NCI-H345 treated with DMSO at 0.1 percent for 48 hours (cell line): ENCODE data around the gene INPP5E.

Experiments used
- DNase-seq: peaks from one replicate; lab custom pipeline; 2025; ENCODE audit not compliant: unreplicated experiment; lab: John Stamatoyannopoulos, UW

The INPP5E gene

GRCh38 chr9:136448655-136449054, 9.0 kb upstream of the INPP5E start:
- DNase-seq, result no peak

- no peak for DNase-seq
Measured at GRCh38 chr9:136447173-136447778, 7.6 kb upstream of the INPP5E start.

DNA sequence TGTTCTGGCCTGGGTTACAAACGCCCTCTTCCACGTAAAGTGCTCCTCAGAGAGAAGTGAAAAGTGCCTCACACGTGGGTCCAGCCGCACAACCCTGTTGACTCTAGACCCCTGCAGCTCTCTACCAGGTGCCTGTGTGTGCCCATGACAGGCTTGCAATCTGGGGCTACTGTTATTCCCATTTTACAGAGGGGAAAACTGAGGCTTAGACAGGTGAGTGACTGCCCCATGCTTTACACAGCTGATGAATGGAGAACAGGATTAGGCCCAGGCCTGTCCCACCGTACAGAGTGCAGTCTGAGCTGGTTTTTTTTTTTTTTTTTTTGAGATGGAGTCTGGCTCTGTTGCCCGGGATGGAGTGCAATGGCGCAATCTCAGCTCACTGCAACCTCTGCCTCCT, 6.2 kb upstream of the INPP5E start:
- no peak for DNase-seq

- DNase-seq, result no peak
Measured at GRCh38 chr9:136444102-136444501, 4.5 kb upstream of the INPP5E start.

GRCh38 chr9:136443687-136444086, 4.0 kb upstream of the INPP5E start:
- no peak for DNase-seq

DNA sequence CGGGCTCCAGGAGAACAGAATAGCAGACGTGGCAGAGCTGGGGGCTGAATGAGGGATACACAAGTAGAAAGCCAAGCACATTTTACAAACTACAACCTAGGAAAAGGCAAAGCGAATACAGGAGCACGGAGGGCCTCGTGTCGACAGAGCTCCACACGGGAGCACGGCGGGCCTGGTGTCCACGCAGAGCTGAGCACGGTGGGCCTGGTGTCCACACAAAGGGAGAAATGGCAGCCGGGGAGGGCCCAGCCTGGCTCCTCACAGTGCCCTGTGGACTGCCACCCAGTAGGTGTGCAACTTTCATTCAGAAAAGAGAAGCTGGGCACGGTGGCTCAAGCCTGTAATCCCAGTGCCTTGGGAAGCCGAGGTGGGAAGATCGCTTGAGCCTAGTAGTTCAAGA, 3.4 kb upstream of the INPP5E start:
- no peak for DNase-seq

DNA sequence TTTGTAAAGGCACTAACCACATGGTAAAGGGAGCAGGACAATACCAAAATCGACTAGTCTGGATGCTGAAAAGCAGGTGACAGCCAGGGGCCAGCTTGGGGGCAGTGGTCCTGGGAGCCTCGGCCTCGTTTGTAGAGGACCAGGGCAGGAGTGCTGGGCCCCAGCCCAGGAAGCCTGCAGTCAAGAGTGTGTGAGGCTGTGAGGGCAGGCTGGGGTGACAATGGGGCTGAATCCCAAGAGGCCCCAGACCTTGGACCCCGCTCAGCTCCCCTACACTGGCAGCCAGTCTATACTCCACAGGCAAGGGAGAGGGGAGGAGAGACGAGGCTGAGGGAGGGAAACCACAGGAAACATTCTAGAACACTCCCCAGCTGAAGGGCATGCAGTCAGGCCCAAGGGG, 2.6 kb upstream of the INPP5E start:
- no peak for DNase-seq

- DNase-seq, result no peak
Measured at GRCh38 chr9:136441681-136442245, 2.1 kb upstream of the INPP5E start.

DNA sequence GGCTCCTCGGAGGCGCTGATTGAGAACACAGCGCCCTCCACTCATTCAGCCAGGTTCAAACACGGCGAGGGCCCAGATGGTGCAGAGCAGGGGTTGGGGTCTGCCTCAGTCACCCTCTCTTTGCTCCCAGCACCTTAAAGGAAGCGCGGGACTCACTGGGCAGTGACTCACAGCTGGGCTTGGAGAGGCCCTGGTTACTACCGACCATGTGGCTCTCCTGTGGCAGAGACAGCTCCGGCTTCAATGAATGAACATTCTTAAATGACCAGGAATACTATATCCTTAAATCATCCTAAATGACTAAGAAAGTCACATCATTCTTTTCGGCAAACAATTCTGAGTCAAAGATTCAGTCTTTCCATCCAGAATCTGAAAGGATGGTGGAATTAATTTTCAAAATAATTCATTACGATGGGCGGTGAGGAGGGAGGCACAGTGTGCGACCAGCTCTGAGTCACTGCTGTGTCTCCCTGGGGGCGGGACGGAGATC, 1.6 kb upstream of the INPP5E start:
- no peak for DNase-seq

GRCh38 chr9:136438548-136439480, 831 bp downstream of the INPP5E start:
- no peak for DNase-seq

GRCh38 chr9:136437839-136438547, 1.7 kb downstream of the INPP5E start:
- DNase-seq, result no peak

DNA sequence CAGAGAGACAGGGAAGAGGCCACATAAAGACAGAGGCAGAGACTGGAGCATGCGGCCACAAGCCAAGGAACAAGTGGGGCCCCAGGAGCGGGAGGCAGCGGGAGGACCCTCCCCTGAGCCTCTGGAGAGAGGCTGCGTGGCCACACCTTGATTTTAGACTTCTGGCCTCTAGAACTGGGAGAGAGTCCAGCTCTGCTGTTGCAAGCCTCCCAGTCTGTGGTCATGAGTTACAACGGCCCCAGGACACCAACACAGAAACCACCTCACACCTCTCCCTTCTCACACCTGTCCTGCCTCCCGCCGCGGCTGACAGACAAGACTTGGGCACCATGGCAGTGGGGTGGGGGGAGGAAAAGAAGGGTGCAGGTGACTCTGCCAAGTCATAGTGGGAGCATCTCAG, 2.2 kb downstream of the INPP5E start:
- DNase-seq, result no peak

DNA sequence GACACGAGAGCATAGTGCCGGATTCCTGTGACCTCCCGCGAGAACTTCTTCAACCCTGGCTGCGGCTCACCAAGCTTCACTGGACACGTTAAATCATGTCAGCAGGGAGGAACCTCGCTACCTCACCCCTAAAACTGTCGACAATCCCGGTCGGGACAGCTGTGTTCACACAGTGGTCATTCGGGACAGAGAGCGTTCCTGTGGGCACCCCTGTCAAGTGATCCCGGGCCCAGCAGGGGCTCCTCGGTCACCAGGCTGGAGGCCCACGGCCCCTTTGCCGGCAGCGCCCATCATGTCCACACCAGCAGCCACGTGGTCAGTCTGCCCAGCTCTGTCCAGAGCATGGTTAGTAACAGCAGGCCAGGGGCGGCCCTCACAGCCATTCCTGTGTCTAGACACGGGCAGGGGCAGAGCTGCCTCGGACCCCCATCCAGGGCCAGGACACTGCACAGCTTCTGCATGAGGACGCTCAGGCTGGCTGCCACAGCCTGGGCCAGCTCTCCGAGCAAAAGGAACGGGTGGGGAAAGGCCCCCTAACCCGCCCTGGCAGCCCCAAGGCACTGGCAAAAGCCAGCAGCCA, 3.5 kb downstream of the INPP5E start:
- no peak for DNase-seq

- no peak for DNase-seq
Measured at GRCh38 chr9:136434580-136435169, 5.0 kb downstream of the INPP5E start.

DNA sequence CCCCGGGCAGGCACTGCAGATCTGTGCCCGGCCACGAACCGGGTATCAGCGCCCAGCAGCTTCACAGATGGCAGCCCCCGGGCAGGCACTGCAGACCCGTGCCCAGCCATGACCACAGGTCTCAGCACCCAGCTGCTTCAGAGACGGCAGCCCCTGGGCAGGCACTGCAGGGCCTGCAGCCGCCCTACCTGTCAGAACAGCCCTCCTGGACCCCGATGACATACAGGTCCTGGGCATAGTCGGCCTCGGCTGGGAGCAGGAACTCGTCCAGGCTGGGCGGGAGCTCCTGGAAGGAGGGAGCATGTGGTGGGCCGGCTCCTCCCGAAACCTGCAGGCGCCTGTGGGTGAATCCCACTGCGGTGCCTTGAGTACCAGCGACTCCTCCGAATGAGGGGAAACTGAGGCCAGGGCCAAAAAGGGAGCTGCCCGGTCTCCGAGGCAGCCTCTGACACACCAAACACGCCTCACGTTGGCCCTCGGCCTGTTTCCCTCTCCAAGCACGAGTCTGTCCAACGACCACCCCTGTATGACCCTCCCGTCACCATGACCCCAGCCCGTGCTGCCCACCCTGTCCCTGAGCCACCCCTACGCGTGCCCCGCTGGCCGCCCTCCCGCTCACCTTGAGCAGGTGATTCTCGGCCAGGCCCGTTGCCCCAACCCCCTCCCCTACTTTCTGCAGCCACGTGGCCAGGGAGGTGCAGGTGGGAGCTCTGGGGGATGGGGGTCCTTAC, 5.6 kb downstream of the INPP5E start:
- DNase-seq, result no peak

GRCh38 chr9:136433043-136433715, 6.5 kb downstream of the INPP5E start:
- no peak for DNase-seq

GRCh38 chr9:136432591-136432990, 7.1 kb downstream of the INPP5E start:
- DNase-seq, result no peak

GRCh38 chr9:136431782-136432350, 7.8 kb downstream of the INPP5E start:
- DNase-seq, result no peak

GRCh38 chr9:136430588-136431234, 8.9 kb downstream of the INPP5E start:
- DNase-seq, result no peak
